NK-92 (cell line): Measurements from ENCODE around the gene CAPZA1.

ENCODE experiments used
- DNase-seq: peaks from one replicate; lab custom pipeline; 2025; ENCODE audit not compliant: unreplicated experiment; lab: John Stamatoyannopoulos, UW

The CAPZA1 gene

GRCh38 chr1:112713466-112714312 is 94.1 kb downstream of the CAPZA1 start:
- DNase-seq = no peak

GRCh38 chr1:112714313-112715263 is 95.0 kb downstream of the CAPZA1 start:
- DNase-seq = no peak

- DNase-seq = peak; percentile 56
Measured at GRCh38 chr1:112715264-112716053, 95.8 kb downstream of the CAPZA1 start, which contains the start of gene PPM1J. Gene PPM1J (minus strand): TSS chr1:112715332. CDS start chr1:112715301, 31 bp downstream.

- DNase-seq = no peak
Measured at GRCh38 chr1:112716133-112716720, 96.6 kb downstream of the CAPZA1 start.

- DNase-seq = no peak
Measured at GRCh38 chr1:112717263-112717873, 97.7 kb downstream of the CAPZA1 start.

- DNase-seq = no peak
Measured at GRCh38 chr1:112718691-112719418, 99.2 kb downstream of the CAPZA1 start.

GRCh38 chr1:112719706-112720105 is 100.1 kb downstream of the CAPZA1 start:
- DNase-seq = no peak

- no peak for DNase-seq
Measured at GRCh38 chr1:112720800-112721199, 101.2 kb downstream of the CAPZA1 start.
